Measurements from ENCODE around the gene OPN1SW. TPM values are rescaled to one million over a fixed set of nuclear protein-coding genes. Genes with fewer than 3 reads are reported as not detected.

The OPN1SW gene
- total RNA-seq, 1 donor from 2014 or later, result not detected

DNA sequence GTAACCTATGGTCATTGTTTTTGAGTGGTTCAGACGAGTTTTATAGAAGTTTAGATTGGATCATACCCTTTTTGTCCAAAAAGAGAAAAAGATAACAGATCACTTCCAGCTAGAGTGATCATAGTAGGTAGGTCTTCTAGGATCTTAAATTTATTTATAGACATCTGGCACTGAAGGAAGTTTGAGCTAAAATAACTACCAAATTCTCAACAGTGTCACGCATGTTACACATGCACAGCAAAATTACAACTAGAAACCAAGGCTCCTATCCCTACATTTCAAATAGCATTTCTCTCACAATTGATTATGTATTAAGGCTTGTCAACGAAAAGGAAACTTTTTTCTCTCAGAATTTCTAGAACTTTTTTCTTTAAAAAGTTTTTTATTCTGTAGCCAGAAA, 34.1 kb downstream of the OPN1SW start:
- Mint-ChIP-seq H3K4me3 (ENCODE audit: unreplicated experiment) (peak overlapping the region; percentile 58), H3K27me3 (ENCODE audit: unreplicated experiment) (peaks cover 6% of the 10 kb centered on the region), H3K27ac (ENCODE audit: unreplicated experiment) (no peak overlapping the region), H3K9me3 (ENCODE audit: unreplicated experiment) (no peaks in the 10 kb centered on the region), H3K4me1 (ENCODE audit: unreplicated experiment) (peaks cover 43% of the 10 kb centered on the region), H3K36me3 (ENCODE audit: low read depth, unreplicated experiment) (no peaks in the 10 kb centered on the region)
- DNase-seq (ENCODE audit: low spot score), result no peak
- TF ChIP-seq, protein P1, sequence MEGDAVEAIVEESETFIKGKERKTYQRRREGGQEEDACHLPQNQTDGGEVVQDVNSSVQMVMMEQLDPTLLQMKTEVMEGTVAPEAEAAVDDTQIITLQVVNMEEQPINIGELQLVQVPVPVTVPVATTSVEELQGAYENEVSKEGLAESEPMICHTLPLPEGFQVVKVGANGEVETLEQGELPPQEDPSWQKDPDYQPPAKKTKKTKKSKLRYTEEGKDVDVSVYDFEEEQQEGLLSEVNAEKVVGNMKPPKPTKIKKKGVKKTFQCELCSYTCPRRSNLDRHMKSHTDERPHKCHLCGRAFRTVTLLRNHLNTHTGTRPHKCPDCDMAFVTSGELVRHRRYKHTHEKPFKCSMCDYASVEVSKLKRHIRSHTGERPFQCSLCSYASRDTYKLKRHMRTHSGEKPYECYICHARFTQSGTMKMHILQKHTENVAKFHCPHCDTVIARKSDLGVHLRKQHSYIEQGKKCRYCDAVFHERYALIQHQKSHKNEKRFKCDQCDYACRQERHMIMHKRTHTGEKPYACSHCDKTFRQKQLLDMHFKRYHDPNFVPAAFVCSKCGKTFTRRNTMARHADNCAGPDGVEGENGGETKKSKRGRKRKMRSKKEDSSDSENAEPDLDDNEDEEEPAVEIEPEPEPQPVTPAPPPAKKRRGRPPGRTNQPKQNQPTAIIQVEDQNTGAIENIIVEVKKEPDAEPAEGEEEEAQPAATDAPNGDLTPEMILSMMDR (IDR thresholded peaks at IDR 0.05; ENCODE audit: unreplicated experiment), result no peak

GRCh38 chr7:128740996-128741395, 34.6 kb downstream of the OPN1SW start:
- H3K27ac Mint-ChIP-seq (ENCODE audit: unreplicated experiment), result no peak overlapping the region

DNA sequence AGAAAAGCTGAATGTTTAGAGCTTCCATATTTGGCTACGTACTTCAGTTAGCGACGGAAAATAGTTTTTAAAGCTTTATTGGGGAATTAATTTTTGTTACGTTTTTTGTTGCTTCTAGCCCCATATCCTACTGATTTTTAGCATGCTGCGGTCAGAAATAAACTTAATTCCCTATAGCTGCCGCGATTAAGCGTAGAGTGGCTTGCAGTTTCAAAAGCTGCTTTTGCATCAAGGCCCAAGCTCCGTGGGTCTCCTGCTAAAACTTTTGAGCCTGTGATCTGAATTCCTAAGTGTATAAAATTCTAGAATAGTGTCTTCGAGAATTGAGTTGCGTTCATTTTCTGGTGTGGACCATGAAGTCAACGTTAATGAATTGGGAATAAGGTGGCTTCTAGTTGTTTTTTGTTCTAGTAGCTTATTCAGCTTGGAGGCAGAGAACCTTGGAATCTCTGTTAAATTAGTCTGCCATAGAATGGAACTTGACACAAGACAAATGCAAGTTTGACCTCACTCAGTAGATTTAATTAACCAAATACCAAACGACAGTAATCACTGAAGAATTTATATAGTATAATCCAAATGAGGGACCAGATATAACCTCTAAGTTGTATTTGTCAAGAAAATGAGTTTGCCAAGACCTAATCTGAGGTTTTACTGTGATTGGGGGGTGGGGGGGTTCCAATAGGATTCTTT, 35.5 kb downstream of the OPN1SW start:
- H3K4me3 Mint-ChIP-seq (ENCODE audit: unreplicated experiment), result peak overlapping the region; percentile 98
- no peaks in the 10 kb centered on the region for H3K36me3 Mint-ChIP-seq (ENCODE audit: low read depth, unreplicated experiment)
- H3K9me3 Mint-ChIP-seq (ENCODE audit: unreplicated experiment), result no peaks in the 10 kb centered on the region
- DNase-seq (ENCODE audit: low spot score), result no peak
- peaks cover 49% of the 10 kb centered on the region for H3K4me1 Mint-ChIP-seq (ENCODE audit: unreplicated experiment)
- TF ChIP-seq, protein P1 (IDR thresholded peaks at IDR 0.05; ENCODE audit: unreplicated experiment), result no peak
- peaks cover 8% of the 10 kb centered on the region for H3K27me3 Mint-ChIP-seq (ENCODE audit: unreplicated experiment)
- H3K27ac Mint-ChIP-seq (ENCODE audit: unreplicated experiment), result peak overlapping the region; percentile 91

More at GRCh38 chr7:128740996-128741395, 34.6 kb downstream of the OPN1SW start:
- Mint-ChIP-seq H3K27me3 (ENCODE audit: unreplicated experiment) (peaks cover 6% of the 10 kb centered on the region), H3K4me3 (ENCODE audit: unreplicated experiment) (peak overlapping the region; percentile 58), H3K36me3 (ENCODE audit: low read depth, unreplicated experiment) (no peaks in the 10 kb centered on the region), H3K4me1 (ENCODE audit: unreplicated experiment) (peaks cover 47% of the 10 kb centered on the region), H3K9me3 (ENCODE audit: unreplicated experiment) (no peaks in the 10 kb centered on the region)
- no peak for DNase-seq (ENCODE audit: low spot score)
- TF ChIP-seq, protein P1 (IDR thresholded peaks at IDR 0.05; ENCODE audit: unreplicated experiment), result no peak

GRCh38 chr7:128739048-128739962, 36.3 kb downstream of the OPN1SW start, which contains the start of gene CALU:
Gene CALU (plus strand): TSS chr7:128739359. CDS start chr7:128748584, 9,225 bp downstream.
- TF ChIP-seq, protein P1 (IDR thresholded peaks at IDR 0.05; ENCODE audit: unreplicated experiment), result no peak
- peak; percentile 96 for DNase-seq (ENCODE audit: low spot score)
- peaks cover 9% of the 10 kb centered on the region for H3K27me3 Mint-ChIP-seq (ENCODE audit: unreplicated experiment)
- H3K27ac Mint-ChIP-seq (ENCODE audit: unreplicated experiment), result peak within 1 kb of the TSS; percentile 94
- H3K4me3 Mint-ChIP-seq (ENCODE audit: unreplicated experiment), result peak within 1 kb of the TSS; percentile 98
- H3K4me1 Mint-ChIP-seq (ENCODE audit: unreplicated experiment), result peaks cover 47% of the 10 kb centered on the region
- no peaks in the 10 kb centered on the region for H3K36me3 Mint-ChIP-seq (ENCODE audit: low read depth, unreplicated experiment)
- H3K9me3 Mint-ChIP-seq (ENCODE audit: unreplicated experiment), result no peaks in the 10 kb centered on the region

Measured in endothelial cell (in vitro differentiated cells).